Measurements from ENCODE around the gene MGARP.

MGARP gene

DNA sequence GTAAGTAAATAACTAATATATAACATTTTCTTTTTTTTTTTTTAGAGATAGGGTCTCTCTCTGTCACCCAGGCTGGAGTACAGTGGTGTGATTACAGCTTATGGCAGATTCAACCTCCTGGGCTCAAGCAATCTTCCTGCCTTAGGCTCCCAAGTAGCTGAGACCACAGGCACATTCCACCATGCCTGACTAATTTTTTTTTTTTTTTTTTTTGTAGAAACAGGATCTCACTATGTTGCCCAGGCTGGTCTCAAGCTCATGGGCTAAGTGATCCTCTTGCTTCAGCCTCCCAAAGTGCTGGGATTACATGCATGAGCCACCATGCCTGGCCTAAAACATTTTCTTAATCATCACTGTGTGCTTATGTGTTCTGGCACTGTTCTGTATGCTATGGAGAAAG is 32.8 kb downstream of the MGARP start:
- Histone ChIP-seq H3K9ac (ENCODE audit: low read depth in 1 of 2, low read length in 2 of 2) (no peak overlapping the region), H3K9me3 (ENCODE audit: control insufficient read depth in 2 of 2, low read length in 2 of 2) (no peaks in the 10 kb centered on the region), H3K4me1 (ENCODE audit: control insufficient read depth in 2 of 2, insufficient read depth in 2 of 2, low read length in 2 of 2) (no peaks in the 10 kb centered on the region), H3K36me3 (ENCODE audit: control insufficient read depth in 2 of 2, insufficient read depth in 2 of 2, low read length in 2 of 2) (no peaks in the 10 kb centered on the region), H3K4me3 (ENCODE audit: low read length in 2 of 2) (no peak overlapping the region), H3K27me3 (ENCODE audit: control insufficient read depth in 2 of 2, insufficient read depth in 2 of 2, low read length in 2 of 2) (no peaks in the 10 kb centered on the region), H3K27ac (ENCODE audit: low read depth in 2 of 2, low read length in 2 of 2) (no peak overlapping the region)

DNA sequence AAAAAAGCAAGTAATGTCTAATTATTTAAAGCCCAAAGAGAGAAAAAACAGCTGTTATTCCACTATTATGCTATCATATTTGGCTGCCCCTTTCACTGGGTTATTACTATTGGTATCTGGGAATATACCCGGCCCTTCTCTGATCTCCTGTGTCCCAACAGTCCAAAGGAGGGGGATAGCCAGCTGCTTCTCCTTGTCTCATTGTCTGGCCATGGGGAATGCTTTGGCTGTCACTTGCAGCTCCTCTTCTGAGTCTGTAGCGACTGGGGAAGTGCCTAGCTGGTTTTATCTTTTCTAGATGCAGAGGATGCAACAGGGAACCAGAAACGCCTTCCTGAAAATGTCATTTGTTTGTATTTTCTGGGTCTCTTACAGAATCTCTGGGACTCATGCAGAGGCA is 33.9 kb downstream of the MGARP start:
- no peaks in the 10 kb centered on the region for H3K27me3 ChIP-seq (ENCODE audit: control insufficient read depth in 2 of 2, insufficient read depth in 2 of 2, low read length in 2 of 2)
- H3K9ac ChIP-seq (ENCODE audit: low read depth in 1 of 2, low read length in 2 of 2), result no peak overlapping the region
- no peak overlapping the region for H3K27ac ChIP-seq (ENCODE audit: low read depth in 2 of 2, low read length in 2 of 2)
- H3K36me3 ChIP-seq (ENCODE audit: control insufficient read depth in 2 of 2, insufficient read depth in 2 of 2, low read length in 2 of 2), result no peaks in the 10 kb centered on the region
- H3K4me3 ChIP-seq (ENCODE audit: low read length in 2 of 2), result no peak overlapping the region
- no peaks in the 10 kb centered on the region for H3K4me1 ChIP-seq (ENCODE audit: control insufficient read depth in 2 of 2, insufficient read depth in 2 of 2, low read length in 2 of 2)
- no peaks in the 10 kb centered on the region for H3K9me3 ChIP-seq (ENCODE audit: control insufficient read depth in 2 of 2, low read length in 2 of 2)

DNA sequence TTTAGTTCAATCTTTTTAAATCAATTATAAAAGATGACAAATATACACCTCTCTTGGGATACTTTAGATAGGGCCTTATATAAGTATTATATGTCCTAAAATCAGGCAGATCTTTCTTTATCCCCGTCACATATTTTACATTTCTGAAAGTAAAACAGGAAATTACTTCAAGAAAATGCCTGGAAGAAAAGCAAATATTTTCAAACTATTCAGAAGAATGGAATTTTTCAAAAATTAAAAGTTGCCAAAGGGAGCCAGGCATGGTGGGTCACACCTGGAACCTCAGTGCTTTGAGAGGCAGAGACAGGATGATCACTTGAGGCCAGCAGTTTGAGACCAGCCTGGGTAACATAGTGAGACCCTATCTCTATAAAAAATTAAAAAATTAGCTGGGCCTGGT is 34.4 kb downstream of the MGARP start:
- no peak overlapping the region for H3K4me3 ChIP-seq (ENCODE audit: low read length in 2 of 2)
- H3K9me3 ChIP-seq (ENCODE audit: control insufficient read depth in 2 of 2, low read length in 2 of 2), result no peaks in the 10 kb centered on the region
- H3K9ac ChIP-seq (ENCODE audit: low read depth in 1 of 2, low read length in 2 of 2), result no peak overlapping the region
- no peaks in the 10 kb centered on the region for H3K27me3 ChIP-seq (ENCODE audit: control insufficient read depth in 2 of 2, insufficient read depth in 2 of 2, low read length in 2 of 2)
- H3K36me3 ChIP-seq (ENCODE audit: control insufficient read depth in 2 of 2, insufficient read depth in 2 of 2, low read length in 2 of 2), result no peaks in the 10 kb centered on the region
- H3K4me1 ChIP-seq (ENCODE audit: control insufficient read depth in 2 of 2, insufficient read depth in 2 of 2, low read length in 2 of 2), result no peaks in the 10 kb centered on the region
- no peak overlapping the region for H3K27ac ChIP-seq (ENCODE audit: low read depth in 2 of 2, low read length in 2 of 2)

DNA sequence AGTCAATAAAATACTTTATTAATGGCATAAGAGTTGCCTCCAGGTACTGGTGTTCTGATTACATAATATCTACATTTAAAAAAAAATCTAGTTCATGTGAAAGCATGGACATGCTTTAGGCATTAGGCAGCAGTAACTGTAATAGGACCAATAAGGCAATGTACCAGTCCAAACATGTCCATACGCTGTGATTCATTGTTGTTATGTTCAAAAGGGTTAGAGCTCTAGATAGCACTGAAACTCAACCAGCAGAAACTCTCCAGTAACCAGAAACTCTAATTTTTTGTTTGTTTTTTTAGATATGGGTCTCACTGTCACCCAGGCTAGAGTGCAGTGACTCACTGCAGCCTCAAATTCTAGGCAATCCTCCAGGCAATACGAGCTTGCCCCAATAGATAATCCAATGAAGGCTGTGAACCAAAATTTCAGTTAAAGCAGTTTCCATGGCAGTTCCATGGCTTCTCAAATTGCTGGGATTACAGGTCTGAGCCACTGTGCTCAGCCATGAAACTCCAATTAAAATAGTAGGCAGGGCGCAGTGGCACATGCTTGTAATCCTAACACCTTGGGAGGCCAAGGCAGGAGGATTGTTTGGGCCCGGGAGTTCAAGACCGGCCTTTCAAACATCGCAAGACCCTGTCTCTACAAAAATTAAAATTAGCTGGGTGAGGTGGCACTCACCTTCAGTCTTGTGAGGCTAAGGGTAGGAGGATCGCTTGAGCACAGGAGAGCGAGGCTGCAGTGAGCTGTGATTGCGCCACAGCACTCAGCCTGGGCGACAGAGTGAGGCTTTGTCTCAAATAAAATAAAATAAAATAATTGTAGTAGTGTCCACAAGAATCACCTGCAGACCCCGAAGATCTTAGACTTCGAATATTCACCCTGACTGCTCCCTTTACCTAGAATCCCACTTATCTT is 36.3 kb downstream of the MGARP start:
- Histone ChIP-seq H3K4me1 (ENCODE audit: control insufficient read depth in 2 of 2, insufficient read depth in 2 of 2, low read length in 2 of 2) (no peaks in the 10 kb centered on the region), H3K27ac (ENCODE audit: low read depth in 2 of 2, low read length in 2 of 2) (no peak overlapping the region), H3K4me3 (ENCODE audit: low read length in 2 of 2) (no peak overlapping the region), H3K27me3 (ENCODE audit: control insufficient read depth in 2 of 2, insufficient read depth in 2 of 2, low read length in 2 of 2) (no peaks in the 10 kb centered on the region), H3K36me3 (ENCODE audit: control insufficient read depth in 2 of 2, insufficient read depth in 2 of 2, low read length in 2 of 2) (no peaks in the 10 kb centered on the region), H3K9ac (ENCODE audit: low read depth in 1 of 2, low read length in 2 of 2) (no peak overlapping the region), H3K9me3 (ENCODE audit: control insufficient read depth in 2 of 2, low read length in 2 of 2) (peaks cover 0 to 3% of the 10 kb centered on the region in 2 donors)

DNA sequence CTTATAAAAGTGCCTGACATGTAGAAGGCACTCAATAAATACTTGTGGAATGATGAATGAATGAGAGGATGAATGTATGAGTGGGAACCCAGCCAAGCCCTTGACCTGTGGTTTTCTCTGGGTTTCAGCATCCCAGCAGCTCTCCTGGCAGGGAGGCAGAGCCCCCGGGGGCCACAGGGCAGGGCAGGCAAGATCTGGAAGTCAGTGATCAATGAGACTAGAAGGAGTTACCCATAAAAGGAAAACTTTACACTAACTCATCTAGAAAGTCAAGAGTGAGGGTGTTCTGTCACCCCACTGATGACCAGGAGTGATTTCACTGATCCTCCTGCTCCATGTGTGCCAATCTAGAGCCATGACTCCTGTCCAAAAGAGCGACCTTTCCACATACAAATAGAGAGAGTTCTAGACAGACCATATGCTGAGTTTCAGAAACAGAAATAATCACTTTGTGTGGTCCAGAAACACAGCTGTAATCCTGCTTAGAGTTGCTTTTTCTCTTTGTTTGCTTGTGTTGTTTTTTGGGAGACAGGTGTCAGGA is 37.4 kb downstream of the MGARP start:
- H3K4me1 ChIP-seq (ENCODE audit: control insufficient read depth in 2 of 2, insufficient read depth in 2 of 2, low read length in 2 of 2), result no peaks in the 10 kb centered on the region
- H3K9ac ChIP-seq (ENCODE audit: low read depth in 1 of 2, low read length in 2 of 2), result no peak overlapping the region
- H3K9me3 ChIP-seq (ENCODE audit: control insufficient read depth in 2 of 2, low read length in 2 of 2), result peaks cover 0 to 3% of the 10 kb centered on the region in 2 donors
- H3K4me3 ChIP-seq (ENCODE audit: low read length in 2 of 2), result no peak overlapping the region
- H3K36me3 ChIP-seq (ENCODE audit: control insufficient read depth in 2 of 2, insufficient read depth in 2 of 2, low read length in 2 of 2), result no peaks in the 10 kb centered on the region
- no peaks in the 10 kb centered on the region for H3K27me3 ChIP-seq (ENCODE audit: control insufficient read depth in 2 of 2, insufficient read depth in 2 of 2, low read length in 2 of 2)
- no peak overlapping the region for H3K27ac ChIP-seq (ENCODE audit: low read depth in 2 of 2, low read length in 2 of 2)

DNA sequence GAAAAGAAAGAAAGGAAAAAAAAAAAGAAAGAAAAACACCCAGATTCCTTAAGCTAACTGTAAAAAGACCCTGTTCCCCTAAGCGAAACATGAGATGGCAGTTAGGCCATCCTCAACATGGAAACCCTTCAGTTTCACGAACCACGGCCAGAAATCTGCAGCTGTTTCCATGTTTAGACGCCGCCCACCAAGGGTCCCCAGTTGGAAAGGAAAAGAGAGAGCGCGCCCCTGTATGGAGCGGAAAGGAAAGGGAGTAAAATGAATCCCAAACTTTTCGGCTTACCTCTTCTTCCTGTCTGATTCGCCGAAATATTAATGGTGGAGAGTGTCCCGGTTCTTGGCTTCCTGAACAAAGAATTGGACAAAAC is 38.3 kb downstream of the MGARP start:
- H3K36me3 ChIP-seq (ENCODE audit: control insufficient read depth in 2 of 2, insufficient read depth in 2 of 2, low read length in 2 of 2), result no peaks in the 10 kb centered on the region
- H3K27me3 ChIP-seq (ENCODE audit: control insufficient read depth in 2 of 2, insufficient read depth in 2 of 2, low read length in 2 of 2), result no peaks in the 10 kb centered on the region
- peaks cover 0 to 3% of the 10 kb centered on the region in 2 donors for H3K9me3 ChIP-seq (ENCODE audit: control insufficient read depth in 2 of 2, low read length in 2 of 2)
- no peaks in the 10 kb centered on the region for H3K4me1 ChIP-seq (ENCODE audit: control insufficient read depth in 2 of 2, insufficient read depth in 2 of 2, low read length in 2 of 2)
- H3K27ac ChIP-seq (ENCODE audit: low read depth in 2 of 2, low read length in 2 of 2), result no peak overlapping the region
- no peak overlapping the region for H3K4me3 ChIP-seq (ENCODE audit: low read length in 2 of 2)
- no peak overlapping the region for H3K9ac ChIP-seq (ENCODE audit: low read depth in 1 of 2, low read length in 2 of 2)

DNA sequence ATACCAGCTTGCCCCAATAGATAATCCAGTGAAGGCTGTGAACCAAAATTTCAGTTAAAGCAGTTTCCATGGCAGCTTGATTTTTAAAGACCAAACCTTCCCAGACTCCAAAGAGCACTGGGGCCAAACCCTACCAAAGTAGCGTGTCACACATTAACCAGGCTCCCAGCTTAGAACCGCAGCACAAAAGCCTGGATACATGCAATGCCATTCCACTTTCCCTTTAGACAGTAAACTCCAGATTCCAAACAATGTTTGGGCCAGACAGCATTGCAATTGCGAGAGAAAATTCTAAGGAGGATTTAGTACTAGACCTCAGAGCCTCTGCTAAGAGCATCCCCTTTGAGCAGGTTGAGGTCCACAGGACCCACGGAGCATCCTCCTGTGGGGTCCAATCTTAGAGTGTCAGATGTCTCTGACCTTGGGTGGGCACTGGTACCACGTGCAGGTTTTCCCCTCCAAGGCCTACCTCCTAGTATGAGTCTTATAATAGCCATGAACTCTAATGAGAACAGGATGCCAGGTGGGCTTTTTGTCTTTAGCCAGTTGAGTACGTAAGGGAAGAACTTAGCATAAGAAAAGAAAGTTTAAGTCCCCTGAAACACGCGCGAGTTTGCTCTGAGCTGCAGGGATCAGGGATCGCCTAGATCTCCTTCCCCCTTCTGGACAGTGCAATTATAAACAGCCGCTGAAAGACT is 38.8 kb downstream of the MGARP start:
- H3K9ac ChIP-seq (ENCODE audit: low read depth in 1 of 2, low read length in 2 of 2), result no peak overlapping the region

DNA sequence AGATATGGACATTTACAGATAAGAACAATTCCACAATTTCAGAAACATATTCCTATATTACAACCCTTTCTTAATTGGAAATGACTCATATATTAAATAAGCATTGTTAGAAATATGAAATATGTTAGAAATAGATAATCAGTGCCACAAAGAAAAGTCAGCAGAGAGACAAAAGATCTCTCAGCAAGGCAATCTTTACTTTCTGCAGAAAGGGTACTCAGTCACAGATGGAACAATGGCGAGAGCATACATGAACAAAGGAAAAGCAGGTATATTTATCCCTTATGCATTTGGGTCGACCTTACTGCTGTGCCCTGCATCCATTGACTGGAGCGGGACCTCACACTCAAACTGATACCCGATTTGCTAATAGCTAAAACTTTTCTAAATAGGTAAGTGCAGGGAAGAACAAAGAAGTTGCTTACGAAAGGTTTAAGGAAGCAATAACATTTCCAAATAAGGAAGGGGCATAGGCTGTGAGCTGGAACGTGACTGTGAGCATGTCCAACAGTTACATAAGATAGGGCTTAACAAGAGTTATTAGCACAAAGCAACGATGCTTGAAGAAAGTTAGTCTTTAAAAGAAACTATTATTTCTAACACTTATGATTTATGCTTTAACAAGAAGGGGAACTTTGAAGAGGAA is 40.8 kb downstream of the MGARP start:
- Histone ChIP-seq H3K36me3 (ENCODE audit: control insufficient read depth in 2 of 2, insufficient read depth in 2 of 2, low read length in 2 of 2) (no peaks in the 10 kb centered on the region), H3K9me3 (ENCODE audit: control insufficient read depth in 2 of 2, low read length in 2 of 2) (peaks cover 0 to 3% of the 10 kb centered on the region in 2 donors), H3K4me1 (ENCODE audit: control insufficient read depth in 2 of 2, insufficient read depth in 2 of 2, low read length in 2 of 2) (no peaks in the 10 kb centered on the region), H3K9ac (ENCODE audit: low read depth in 1 of 2, low read length in 2 of 2) (no peak overlapping the region), H3K27me3 (ENCODE audit: control insufficient read depth in 2 of 2, insufficient read depth in 2 of 2, low read length in 2 of 2) (no peaks in the 10 kb centered on the region), H3K4me3 (ENCODE audit: low read length in 2 of 2) (no peak overlapping the region), H3K27ac (ENCODE audit: low read depth in 2 of 2, low read length in 2 of 2) (no peak overlapping the region)

More for the DNA sequence above, 38.8 kb downstream of the MGARP start:
- Histone ChIP-seq H3K4me3 (ENCODE audit: low read length in 2 of 2) (no peak overlapping the region), H3K27ac (ENCODE audit: low read depth in 2 of 2, low read length in 2 of 2) (no peak overlapping the region), H3K9me3 (ENCODE audit: control insufficient read depth in 2 of 2, low read length in 2 of 2) (peaks cover 0 to 3% of the 10 kb centered on the region in 2 donors), H3K36me3 (ENCODE audit: control insufficient read depth in 2 of 2, insufficient read depth in 2 of 2, low read length in 2 of 2) (no peaks in the 10 kb centered on the region), H3K4me1 (ENCODE audit: control insufficient read depth in 2 of 2, insufficient read depth in 2 of 2, low read length in 2 of 2) (no peaks in the 10 kb centered on the region), H3K27me3 (ENCODE audit: control insufficient read depth in 2 of 2, insufficient read depth in 2 of 2, low read length in 2 of 2) (no peaks in the 10 kb centered on the region)

DNA sequence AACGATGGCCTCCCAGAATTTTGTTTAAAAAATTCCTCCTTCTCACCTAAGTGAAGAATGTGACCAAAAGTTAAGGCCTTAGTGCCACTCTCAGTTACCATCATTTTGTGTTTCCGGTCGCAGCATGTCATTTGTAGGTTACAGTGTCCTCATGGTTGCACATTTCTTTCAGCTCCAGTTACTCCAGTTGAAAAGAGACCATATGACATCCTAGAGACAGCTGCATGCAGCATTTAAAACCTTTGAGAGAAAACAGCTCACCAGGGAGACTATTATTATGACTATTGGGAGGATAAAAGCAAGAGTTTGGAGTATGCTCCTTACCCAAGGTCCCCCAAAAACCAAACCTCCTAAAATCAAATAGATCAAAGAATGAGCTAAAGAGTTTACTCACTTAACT is 45.8 kb downstream of the MGARP start:
- Histone ChIP-seq H3K9ac (ENCODE audit: low read depth in 1 of 2, low read length in 2 of 2) (no peak overlapping the region), H3K36me3 (ENCODE audit: control insufficient read depth in 2 of 2, insufficient read depth in 2 of 2, low read length in 2 of 2) (no peaks in the 10 kb centered on the region), H3K4me3 (ENCODE audit: low read length in 2 of 2) (no peak overlapping the region), H3K4me1 (ENCODE audit: control insufficient read depth in 2 of 2, insufficient read depth in 2 of 2, low read length in 2 of 2) (no peaks in the 10 kb centered on the region), H3K27me3 (ENCODE audit: control insufficient read depth in 2 of 2, insufficient read depth in 2 of 2, low read length in 2 of 2) (no peaks in the 10 kb centered on the region), H3K27ac (ENCODE audit: low read depth in 2 of 2, low read length in 2 of 2) (no peak overlapping the region), H3K9me3 (ENCODE audit: control insufficient read depth in 2 of 2, low read length in 2 of 2) (peaks cover 0 to under 1% of the 10 kb centered on the region in 2 donors)

DNA sequence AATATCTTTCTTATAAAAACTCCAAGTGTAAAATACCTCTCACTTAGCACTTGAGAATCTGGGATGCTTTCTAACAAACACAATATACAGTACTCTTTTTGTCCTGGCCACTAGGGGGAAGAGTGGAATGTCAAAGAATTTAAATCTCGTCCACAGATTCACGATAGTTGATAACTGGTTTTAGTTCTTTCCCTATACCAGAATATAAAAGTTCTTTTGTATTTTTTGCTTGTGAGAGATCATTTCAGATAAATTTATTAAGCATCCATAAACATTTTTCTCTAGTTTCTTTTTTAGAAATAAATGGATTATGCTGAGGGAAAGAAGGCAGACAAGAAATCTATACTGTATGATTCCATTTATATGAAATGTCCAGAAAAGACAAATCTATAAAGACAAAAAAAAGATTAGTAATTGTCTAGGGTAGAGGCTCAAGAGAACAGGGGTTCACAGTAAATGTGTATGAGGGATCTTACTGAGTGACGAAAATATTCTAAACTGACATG is 50.4 kb downstream of the MGARP start:
- H3K4me3 ChIP-seq (ENCODE audit: low read length in 2 of 2), result no peak overlapping the region
- no peak overlapping the region for H3K27ac ChIP-seq (ENCODE audit: low read depth in 2 of 2, low read length in 2 of 2)
- no peak overlapping the region for H3K9ac ChIP-seq (ENCODE audit: low read depth in 1 of 2, low read length in 2 of 2)
- H3K36me3 ChIP-seq (ENCODE audit: control insufficient read depth in 2 of 2, insufficient read depth in 2 of 2, low read length in 2 of 2), result no peaks in the 10 kb centered on the region
- no peaks in the 10 kb centered on the region for H3K27me3 ChIP-seq (ENCODE audit: control insufficient read depth in 2 of 2, insufficient read depth in 2 of 2, low read length in 2 of 2)
- H3K9me3 ChIP-seq (ENCODE audit: control insufficient read depth in 2 of 2, low read length in 2 of 2), result no peaks in the 10 kb centered on the region
- H3K4me1 ChIP-seq (ENCODE audit: control insufficient read depth in 2 of 2, insufficient read depth in 2 of 2, low read length in 2 of 2), result no peaks in the 10 kb centered on the region

All from mucosa of rectum (tissue), 2 donors.